AG09309 (cell line): ENCODE data around the gene FAM131B.

Source experiments
- DNase-seq: peaks from one replicate; pipeline ENCODE4 v3.0.0-alpha.2; 2010; ENCODE audit warnings: low read depth
- H3K4me3 ChIP-seq: 2 replicates; pipeline ENCODE4 v1.5.1; 2011; ENCODE audit warnings: mild to moderate bottlenecking, low read depth, low read length, moderate library complexity; ENCODE audit not compliant: control insufficient read depth
- TF ChIP-seq, protein P1 (sequence below): IDR thresholded peaks from 2 replicates; pipeline ENCODE4 v1.5.1; 2011; ENCODE audit warnings: mild to moderate bottlenecking, low read depth, low read length, inconsistent platforms; ENCODE audit not compliant: insufficient read depth, control insufficient read depth; ENCODE audit errors: missing control alignments

Gene FAM131B

DNA sequence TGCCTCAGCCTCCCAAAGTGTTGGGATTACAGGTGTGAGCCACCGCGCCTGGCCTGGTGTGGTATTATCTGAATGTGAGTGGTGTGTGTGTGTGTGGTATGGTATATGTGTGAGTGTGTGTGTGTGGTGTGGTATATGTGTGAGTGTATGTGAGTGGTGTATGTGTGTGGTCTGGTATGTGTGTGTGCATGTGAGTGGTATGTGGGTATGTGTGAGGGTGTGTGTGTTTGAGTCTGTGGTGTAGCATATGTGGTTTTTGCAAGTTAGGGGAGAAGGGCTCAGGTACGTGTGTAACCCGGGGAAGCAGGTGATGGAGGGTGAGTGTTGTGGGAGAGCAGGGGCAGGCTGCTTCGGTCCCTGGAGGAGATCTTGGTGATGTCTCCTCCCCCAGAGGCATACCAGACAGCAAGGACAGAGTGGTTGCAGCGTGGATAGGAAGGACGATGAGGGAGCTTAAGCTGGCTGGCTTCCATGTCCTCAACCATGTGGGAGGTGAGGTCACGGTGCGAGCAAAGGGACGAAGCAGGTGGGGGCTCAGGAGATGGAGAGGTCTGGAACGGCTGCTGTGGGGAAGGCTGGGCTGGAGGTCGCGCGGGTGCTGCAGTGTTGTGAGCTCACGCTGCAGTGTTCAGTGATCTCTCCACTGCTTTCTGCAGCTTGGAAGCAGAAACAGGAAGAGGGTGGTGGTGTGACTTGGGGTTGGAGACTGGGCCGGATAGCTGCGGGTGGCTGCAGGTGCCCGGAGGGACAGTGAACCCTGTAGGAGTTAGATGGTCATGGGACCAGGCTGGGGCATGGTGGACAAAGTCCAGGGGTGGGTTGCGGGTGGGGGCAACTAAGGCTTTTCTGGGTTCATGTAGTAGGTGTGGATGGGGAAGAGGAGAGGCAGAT is 23.6 kb upstream of the FAM131B start:
- DNase-seq = no peak
- TF ChIP-seq, protein P1, sequence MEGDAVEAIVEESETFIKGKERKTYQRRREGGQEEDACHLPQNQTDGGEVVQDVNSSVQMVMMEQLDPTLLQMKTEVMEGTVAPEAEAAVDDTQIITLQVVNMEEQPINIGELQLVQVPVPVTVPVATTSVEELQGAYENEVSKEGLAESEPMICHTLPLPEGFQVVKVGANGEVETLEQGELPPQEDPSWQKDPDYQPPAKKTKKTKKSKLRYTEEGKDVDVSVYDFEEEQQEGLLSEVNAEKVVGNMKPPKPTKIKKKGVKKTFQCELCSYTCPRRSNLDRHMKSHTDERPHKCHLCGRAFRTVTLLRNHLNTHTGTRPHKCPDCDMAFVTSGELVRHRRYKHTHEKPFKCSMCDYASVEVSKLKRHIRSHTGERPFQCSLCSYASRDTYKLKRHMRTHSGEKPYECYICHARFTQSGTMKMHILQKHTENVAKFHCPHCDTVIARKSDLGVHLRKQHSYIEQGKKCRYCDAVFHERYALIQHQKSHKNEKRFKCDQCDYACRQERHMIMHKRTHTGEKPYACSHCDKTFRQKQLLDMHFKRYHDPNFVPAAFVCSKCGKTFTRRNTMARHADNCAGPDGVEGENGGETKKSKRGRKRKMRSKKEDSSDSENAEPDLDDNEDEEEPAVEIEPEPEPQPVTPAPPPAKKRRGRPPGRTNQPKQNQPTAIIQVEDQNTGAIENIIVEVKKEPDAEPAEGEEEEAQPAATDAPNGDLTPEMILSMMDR = no peak
- no peak overlapping the region for H3K4me3 ChIP-seq

DNA sequence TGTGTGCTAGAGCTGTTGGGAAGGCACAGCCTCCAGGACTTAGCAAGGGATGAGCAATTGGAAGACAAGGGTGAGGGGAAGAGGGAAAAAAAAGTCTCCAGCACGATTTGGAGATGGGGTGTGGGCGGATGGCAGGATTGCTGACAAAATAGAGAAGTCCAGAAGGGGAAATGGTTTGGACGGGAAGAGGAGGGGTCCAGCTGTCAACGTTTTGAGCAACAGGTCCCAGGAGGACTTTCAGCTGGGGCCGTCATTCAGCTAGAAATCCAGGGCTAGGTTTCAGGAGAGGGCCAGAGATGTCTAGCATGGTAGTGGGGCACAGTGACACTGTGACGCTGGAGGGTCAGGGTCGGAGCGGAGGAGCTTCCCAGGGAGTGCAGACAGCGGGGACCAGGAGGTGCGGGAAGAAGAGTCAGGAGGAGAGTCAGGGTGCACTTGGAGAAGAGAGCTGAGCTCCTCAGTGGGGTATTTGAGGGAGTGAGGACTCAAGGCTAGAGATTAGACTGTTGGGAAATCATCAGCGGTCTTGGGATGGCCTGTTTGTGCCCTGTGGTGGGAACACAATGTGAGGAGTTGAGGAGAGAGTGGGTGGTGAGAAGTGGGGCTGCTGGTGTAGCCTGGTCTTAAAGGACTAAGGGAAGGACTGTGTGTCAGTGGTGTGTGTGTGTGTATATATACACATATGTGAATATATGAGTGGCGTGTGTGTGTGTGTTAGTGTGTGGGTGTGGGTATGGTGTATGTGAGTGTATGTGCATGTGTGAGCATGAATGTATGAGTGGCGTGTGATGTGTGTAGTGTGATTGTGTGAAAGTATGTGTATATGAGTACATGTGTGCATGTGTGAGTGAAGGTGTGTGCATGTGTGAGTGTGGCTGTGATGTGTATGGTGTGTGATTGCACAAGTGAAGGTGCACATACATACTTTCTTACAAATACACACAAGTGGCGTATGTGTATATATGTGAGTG is 22.4 kb upstream of the FAM131B start:
- H3K4me3 ChIP-seq = peak overlapping the region; percentile 39

DNA sequence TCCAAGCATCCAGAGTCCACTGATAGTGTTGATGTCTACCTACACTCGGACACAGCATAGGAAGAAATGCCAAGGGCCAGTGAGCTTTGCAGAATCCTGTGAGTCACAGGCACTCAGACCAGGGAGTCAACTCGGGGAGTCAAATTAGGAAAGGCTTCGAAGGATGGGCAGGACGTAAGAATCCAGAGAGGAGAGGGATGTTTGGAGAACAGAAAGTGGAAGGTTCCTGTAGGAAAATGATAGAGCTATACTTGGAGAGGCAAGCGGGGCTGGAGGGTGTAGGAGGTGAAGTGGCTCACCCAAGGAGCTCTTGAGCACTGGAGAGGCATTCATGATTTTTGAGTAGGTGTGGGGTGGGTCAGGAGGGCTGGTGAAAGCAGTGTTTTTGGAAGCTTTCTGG is 21.6 kb upstream of the FAM131B start:
- H3K4me3 ChIP-seq = peak overlapping the region; percentile 39
- TF ChIP-seq, protein P1 = no peak
- DNase-seq = no peak

More for the DNA sequence above, 22.4 kb upstream of the FAM131B start:
- no peak for DNase-seq
- TF ChIP-seq, protein P1 = no peak

DNA sequence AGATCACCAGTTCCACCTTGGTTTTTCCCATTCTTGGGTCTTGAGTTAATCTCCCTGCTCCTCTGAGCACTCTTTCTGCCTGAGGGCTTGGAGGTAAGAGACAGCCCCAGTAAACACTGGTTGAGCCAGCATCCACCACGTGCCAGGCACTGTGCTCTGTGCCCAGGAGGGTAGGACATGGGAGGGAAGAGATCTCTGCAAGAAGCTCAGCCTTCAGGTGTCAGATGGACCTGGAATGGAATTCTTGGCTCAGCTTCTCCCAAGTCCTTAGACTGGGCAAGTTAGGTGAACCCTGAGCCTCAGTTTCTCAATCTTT is 21.1 kb upstream of the FAM131B start:
- DNase-seq = no peak
- TF ChIP-seq, protein P1 = no peak
- peak overlapping the region; percentile 92 for H3K4me3 ChIP-seq

DNA sequence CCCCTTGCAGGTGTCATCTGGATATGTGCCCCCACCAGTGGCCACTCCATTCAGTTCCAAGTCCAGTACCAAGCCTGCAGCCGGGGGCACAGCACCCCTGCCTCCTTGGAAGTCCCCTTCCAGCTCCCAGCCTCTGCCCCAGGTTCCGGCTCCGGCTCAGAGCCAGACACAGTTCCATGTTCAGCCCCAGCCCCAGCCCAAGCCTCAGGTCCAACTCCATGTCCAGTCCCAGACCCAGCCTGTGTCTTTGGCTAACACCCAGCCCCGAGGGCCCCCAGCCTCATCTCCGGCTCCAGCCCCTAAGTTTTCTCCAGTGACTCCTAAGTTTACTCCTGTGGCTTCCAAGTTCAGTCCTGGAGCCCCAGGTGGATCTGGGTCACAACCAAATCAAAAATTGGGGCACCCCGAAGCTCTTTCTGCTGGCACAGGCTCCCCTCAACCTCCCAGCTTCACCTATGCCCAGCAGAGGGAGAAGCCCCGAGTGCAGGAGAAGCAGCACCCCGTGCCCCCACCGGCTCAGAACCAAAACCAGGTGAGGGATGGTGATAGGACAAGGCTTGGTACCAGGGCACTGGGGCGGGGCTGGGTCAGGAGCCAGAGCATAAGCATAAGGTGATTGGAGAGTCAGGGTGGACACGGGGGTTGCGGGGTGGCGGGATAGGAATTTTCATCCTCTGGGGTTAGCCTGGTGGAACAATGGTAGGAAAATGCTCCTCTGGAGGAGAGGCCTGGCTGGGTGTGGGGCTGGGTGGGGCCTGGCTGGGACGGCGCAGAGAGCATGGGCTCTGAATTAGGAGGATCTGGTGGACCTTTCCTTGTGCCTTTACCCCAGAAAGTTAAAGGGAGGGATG is 20.5 kb upstream of the FAM131B start:
- DNase-seq = no peak
- H3K4me3 ChIP-seq = peak overlapping the region; percentile 92
- TF ChIP-seq, protein P1 = no peak
